ENCODE measurements around the gene ZFTA.
"Not testable (repeated sequence)": the region's sequence is repeated elsewhere in the genome, so short reads cannot be mapped to it uniquely, and the experiment has no call there.

ZFTA gene

DNA sequence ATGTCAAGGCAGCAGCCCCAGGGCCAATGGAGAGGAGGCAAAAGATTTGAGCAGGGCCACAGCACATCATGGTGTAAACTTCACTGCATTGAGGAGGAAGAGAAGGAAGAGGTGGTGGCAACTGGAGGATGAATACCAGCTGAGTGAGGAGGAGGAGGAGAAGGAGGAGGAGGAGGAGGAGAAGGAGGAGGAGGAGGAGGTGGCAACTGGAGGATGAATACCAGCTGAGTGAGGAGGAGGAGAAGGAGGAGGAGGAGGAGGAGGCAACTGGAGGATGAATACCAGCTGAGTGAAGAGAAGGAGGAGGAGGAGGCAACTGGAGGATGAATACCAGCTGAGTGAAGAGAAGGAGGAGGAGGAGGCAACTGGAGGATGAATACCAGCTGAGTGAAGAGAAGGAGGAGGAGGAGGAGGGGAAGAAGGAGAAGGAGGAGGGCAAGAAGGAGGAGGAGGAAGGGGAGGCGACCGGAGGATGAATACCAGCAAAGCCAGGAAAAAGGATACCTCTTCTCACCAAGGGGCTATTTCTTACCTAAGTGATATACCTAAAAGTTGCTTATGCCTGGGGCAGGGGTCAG is 3.3 kb upstream of the ZFTA start:
- FAIRE-seq = not testable (repeated sequence)

DNA sequence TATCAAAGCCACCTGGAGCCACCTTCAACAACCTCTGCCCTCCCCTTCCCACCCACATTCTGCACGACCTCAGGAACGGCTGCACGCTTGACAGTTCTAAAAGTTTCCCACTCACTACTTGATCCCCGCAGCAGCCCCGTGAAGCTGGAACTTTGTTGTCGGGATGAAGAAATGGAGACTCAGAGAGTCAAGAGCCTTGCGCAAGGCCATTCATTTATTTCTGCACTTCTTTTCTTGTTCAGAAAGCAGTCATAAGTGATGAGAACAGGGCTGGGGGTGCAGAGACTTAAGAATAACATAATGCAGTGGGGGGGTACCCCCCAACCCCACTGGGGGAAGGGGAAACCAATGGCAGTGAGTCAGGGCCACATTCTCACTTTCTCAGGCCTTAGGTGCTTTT is 2.2 kb upstream of the ZFTA start:
- no peak for FAIRE-seq

DNA sequence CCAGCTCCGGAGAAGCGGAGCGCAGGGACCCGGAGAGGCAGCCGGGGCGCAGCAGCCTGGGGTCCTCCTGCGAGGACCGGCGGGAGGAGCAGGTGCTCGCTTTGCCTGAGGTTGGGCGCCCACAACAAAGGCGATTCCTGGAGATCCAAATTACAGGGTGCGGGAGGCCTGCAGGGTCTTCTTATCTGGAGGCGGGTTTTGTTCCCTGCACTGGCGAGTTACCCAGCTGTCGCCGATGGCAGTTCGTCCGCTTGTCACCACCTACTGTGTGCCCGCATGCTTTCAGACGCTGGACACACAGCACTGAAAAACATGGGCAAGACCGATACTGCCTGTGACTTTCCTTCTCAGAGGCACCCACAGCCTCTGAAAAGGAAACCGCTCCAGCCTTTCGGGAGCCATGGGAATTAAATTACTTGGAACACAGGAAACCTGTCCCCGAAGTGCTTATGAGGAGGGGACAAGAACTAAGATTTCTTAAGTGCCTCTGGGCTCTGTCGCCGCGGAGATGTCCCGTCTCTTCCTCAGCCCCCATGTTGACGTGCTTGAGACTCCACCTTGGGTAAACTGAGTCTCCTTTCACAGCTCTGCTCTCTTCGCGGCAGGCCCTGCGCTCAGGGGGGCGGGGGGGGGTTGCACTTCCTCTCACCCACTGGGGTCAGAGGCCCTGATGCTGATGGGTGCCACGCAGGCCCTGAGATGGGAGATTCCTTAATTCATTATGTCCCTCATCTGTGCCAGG is 1.3 kb upstream of the ZFTA start:
- no peak for FAIRE-seq

DNA sequence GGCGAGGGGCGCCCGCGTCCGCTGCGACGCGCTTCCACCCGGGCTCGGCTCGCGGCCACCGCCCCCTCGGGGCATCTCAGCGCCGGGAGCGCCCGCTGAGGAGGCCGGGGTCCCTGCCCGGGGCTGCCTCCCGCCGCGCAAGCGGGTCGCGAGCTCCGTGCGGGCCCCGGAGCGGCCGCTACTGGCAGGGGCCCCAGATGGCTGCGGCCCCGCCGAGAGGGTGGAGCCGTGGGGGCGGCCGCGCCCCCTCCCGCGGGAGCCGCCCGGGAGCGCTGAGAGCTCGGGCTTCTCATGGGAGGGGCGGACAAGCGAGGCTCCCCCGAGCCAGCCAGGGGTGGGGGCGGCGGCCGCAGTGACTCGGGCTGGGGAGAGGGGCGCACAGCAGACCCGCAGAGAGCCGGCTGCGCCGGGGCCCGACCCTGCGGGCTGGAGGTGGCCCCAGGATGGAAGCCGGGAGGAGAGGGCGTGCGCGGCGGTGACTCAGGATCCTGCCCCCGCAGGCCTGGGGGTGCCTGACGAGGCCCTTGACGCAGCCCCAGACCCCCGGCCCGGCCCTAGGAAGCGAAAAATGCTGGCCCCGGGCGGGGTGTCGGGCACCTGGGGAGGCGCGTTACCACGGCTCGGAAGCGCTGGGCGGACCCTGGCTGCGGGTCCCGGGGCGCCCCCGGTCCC is 603 bp upstream of the ZFTA start:
- FAIRE-seq = no peak

DNA sequence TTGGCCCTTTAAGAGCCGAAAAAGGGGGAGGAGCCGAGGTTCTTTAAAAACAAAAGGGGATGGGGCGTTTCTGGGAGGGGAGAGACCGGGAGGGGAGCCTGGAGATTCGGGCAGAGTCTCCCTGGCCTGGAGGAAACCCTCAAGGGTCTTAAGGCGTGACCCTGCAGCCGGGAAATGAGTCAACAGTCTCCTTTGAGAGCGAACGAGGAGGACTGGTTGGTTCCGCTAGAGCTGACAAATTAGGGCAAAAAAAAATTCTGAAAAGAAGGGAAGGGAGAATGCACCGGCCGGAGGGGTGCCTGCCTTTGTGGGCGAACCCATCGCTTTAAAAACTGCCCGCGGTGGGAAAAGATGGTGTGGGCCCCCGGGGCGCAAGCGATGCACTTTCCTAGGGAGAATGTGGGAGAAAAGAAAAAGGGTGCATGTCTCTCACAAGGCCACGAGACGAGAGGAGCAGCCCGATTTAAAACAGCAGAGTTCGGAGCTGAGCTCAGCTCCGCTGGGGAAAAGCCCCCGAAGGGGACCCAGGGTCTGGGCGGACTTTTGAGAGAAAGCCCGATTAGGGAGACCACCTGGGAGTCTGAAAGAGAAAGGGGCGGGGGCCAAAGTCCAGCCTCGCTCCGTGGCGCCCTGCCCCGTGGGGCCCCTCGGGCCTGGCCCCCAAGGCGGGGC is 874 bp downstream of the ZFTA start:
- peak; percentile 84 for FAIRE-seq

DNA sequence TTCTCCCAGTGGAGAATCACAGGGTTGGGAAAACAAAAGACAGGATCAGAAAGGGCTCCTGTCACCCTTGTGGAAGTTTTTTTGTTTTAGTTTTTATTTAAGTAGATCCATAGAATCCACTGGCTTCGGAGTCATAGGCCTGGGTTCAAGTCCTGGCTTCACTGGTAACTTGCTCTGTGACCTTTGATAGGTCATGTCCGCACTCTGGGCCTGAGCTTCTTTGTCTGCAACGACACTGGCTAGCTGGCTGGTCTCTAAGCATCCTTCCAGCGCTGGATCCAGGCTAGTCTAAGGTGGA is 1.4 kb downstream of the ZFTA start:
- FAIRE-seq = no peak

DNA sequence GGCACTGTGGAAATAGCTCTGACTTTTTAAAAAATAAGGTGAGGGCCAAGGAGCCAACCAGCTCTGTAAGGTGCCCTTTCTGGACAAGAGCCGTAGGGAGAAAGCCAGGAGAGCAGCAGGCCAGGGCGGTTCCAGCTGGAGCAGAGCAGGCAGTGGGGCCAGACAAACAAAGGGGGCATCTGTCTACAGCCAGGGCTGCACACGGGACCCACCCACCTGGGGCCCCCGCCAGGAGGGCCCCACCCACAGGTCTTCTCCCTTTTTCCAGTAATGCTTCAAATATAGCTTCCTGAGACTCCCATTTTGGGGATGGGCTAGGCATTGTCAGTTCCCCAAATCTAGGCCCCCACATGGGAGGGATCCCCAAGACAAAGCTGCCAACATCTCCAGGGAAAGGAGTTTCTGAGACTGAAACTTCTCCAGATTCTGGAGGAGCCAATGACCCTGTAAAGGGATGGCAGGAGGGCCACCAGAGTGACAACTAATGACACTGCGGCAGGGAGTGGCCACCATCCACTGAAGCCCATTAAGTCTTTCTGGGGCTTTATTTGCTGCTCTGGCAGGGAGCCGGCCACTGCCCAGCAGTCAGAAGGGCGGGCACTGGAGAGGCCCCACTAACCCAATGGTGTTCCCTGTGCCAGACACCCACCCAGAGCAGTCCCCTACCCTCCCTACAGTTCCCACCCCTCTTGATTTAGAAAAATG is 1.9 kb downstream of the ZFTA start:
- FAIRE-seq = no peak

DNA sequence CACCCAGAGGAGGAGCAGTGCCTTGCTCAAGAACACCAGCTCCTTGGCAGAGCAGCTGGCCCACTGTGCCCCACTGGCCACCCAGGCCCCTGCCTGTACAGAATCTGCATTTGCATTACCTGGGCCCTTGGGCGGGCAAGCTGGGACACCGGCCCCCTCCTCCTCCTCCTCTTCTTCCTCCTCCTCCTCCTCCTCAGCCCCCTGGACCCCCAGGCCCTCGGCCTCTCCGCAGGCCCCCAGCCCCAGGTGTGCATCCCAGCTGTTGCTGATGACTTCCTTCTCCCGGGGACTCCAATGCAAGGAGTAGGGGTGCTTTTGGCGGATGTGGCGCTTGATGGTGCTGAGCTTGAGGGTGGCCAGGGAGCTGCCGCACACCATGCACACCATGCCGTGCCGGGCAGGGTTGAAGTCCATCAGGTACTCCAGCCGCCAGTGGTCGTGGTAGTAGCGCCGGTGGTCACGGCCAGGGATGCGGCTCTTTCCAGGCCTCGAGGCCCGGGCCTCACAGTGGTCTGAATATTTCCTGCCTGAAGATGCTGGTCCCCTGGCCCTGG is 2.8 kb downstream of the ZFTA start:
- FAIRE-seq = no peak

DNA sequence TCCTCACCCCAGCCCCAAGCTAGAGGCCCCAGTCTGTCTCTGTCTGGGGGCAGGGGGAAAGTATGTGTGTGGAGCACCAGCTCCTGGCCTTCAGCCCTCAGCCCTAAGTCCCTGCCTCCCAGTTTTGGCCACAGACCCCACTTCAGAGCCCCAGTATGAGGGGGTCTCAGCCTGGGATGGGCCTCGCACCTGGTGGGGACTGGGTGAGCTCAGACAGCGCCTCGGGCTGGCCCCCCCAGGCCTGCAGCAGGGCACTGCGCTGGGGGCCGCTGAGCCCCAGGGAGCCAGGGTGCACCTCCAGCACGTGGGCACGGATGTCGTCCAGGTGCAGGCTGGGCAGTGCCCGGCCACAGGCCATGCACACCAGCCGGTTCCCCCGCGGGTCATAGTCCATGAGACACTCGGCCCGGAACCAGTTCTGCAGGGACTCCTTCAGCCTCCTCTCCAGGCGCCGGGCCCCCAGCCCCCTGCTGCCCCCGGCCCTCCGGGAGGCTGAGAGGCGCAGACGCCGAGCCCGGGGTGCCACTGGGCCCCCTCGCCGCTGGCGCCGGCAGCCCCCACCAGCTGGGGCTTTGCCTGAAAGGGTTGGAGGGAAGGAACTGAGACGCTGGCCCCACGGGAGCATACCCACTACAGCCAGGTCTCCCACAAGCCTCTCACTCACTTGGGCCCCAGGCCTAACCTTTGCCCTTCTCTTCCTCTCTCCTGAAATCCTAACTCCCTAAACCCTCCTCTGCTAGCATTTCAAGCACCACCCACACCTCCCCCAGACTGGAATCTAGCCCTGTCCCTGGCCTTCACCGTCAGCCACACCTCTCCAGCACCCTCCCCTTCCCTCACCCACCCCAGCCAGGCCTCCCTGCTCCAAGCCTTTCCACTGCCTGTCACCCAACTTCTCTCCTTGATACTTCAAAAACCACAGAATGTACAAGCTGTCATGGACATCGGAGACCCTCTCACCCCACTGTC is 3.6 kb downstream of the ZFTA start:
- FAIRE-seq = no peak

DNA sequence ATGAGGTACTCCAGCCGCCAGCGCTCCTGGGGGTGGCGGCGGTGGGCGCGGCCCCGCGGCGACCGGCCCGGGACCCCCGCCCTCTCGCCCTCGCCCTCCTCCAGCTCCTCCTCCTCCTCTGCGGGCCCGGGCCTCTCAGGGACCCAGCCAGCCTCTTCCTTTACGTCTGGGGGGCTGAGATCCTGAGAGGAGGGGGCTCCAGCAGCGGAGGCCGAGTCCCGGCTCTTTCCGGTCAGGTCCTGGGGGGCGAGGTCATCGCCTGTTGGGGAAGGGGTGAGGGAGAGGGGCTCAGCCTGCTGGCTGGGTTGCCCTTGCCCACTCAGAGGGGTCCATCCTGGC is 4.3 kb downstream of the ZFTA start:
- FAIRE-seq = no peak

DNA sequence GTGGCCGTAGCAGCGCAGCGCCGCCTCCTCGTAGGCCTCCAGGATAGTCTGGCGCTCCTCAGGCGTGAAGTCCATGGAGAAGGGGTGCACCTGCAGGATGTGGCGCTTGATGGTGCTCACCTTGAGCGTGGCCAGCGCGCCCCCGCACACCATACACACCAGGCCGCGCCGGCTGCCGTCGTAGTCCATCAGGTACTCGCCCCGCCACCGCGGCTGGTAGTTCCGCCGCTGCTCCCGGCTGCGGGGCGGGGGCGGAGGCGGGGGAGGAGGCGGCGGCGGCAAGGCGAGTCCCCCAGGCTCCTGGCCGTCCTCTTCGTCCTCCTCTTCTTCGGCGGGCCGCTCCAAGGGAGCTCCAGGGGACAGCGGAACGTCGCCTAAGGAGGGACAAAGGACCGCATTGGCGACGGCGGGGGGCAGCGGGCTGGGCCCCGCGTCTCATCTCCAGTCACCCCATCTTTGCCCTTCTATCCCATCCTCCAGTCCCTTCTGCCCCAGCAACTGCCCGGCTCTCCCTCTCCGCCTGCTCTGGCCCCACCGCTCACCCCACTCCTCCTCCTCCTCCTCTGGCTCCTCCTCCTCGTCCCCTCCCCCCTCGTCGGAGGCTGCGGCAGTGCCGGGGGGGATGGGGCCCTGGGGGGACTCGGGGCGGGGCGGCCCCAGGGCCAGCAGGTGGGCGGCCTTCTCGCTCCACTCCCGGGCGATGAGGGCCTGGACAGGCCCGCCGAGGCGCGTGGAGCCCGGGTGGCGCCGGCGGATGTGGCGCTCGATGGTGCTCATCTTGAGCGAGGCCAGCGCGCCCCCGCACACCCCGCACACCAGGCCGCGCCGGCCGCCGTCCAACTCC is 4.9 kb downstream of the ZFTA start:
- no peak for FAIRE-seq

DNA sequence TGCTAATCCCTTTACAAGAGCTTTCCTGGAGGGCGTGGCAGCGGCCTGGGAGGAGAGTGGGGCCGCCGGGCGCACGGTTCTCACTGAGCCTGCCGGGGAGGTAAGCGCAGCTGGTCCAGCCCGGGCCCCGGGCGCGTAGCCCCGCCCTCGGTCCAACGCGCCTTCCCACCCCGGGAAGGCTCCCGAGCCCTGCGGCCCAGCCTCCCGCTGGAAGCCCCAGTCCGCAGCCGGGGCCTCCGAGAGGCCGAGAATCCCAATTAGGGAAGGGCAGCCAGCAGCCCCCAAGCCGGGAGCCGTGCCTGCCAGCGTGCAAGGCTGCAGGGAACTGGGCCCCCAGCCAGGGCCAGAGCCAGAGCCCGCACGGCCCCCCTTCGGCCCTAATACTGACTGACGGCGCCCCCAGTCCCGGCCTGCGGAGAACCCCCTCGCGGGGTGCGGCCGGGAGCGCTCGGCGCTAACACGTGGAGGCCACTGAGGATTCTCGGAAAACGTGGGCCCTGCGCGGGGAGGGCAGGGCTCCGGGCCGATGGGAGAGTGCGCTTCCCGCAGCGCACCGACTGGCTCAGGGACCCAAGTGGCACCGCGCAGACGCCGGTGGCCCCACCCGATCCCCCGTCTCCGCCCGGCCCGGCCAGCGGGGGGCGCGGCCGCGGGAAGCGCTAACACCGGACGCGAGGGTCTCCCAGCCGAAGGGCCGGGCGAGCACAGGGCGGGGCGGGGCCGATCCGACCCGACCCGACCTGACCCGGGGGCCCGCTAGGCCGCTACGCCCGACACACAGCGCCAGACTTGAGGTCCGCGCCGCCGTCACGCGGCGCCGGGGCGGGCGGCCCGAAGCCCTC is 5.7 kb downstream of the ZFTA start:
- FAIRE-seq = no peak

DNA sequence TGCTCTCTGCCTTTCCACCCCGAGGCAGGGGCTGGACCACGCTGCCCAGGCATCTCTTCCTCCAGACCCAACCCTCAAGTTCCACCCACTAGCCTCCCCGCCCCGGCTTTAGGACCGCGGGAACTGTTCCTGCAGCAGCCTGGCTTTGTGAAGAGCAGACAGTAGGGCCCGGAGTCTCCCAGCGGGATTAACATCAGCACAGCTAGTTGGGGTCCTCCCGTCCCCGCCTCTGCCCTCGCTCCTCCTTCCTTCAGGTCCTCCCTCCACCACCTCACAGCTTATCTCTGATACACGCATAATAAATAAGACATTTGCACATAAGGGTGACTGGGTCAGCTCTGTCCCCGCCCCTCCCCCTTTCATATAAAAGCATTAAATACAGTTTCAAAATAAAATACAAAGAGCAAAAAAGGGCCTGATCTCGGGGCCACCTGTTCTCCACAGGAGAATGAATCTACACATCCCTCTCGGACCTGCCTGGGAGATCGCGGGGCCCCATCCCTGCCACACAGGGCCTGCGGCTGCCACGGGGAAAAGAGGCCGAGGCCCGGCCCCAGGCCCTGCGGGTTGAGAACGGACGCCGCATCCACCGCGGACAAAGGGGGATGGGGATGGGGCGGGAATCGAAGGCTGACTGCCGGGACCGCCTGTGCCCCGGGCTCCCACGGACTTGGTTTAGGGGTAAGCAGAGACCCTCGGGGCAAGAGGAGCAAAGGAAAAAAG is 6.5 kb downstream of the ZFTA start:
- no peak for FAIRE-seq

DNA sequence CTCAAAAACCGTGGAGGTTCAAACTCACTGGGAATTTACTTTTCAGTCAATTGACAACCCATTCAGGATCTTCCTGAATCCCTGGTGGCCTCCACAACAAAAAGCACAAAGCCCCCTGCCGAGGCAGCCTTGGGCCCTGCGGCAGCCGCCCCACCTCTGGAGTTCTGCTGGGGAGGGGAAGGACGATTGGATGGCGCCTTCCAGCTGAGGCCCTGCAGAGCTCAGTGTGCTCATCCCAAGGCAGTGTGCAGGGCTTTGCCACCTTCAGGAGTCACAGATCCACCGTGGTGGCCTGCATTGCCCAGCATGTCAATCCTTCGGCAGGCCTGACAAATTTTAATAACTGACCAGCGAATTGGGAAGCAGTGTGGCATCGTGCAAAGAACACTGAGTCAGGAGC is 7.4 kb downstream of the ZFTA start:
- FAIRE-seq = no peak

DNA sequence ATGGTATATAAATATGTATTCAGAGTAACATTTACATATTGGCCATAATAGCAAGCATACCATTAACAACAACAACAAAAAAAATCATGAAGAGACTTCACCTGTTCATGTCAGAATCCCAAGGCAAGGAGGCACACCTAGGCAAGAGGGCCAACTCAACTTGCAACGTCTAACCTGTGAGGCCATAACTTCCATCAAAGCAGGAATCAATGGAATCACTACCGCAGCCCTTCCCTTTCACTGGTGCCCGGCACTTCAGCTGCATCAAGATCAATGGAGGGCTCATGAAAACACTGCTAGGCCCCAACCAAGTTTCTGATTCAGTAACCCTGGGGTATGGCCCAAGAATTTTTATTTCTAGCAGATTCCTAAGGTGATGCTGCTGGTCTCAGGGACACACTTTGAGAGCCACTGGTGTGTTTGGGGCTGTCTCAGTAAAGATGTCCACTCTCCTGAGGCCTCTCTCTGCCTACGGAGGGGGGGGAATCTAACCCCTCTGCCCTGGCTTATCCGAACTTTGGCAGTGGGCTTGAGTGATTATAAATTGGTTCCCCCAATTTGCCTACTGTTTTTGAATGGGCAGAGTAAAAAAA is 8.0 kb downstream of the ZFTA start:
- no peak for FAIRE-seq

DNA sequence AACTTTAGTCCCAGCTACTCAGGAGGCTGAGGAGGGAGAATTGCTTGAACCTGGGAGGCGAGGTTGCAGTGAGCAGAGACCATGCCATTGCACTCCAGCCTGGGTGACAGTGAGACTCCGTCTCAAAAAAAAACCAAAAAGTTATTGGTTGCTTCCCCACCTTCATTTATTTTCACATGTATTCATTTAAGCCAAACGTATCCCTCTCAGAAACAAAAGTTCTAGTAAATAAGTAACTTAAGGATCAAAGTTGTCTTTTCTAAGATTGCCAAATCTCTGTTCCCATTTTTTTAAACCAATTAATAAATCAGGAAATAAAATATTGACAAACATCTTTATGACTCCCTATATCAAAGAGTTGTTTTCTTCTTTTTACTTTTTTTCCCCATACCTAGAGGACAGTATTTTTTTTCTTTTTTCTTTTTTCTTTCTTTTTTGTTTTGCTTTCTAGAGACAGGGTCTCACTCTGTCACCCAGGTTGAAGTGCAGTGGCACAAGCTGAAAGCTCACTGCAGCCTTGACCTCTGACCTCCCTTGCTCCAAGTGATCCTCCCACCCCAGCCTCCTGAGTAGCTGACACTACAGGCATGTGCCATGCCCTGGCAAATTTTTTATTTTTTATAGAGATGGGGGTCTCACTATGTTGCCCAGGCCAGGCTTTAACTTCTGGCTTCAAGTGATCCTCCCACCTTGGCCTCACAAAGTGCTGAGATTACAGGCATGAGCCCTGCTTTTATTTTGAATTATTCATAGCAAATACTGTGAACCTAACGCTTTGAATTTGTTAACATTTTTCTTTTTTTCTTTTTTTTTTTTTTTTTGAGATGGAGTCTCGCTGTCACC is 11.4 kb downstream of the ZFTA start:
- no peak for FAIRE-seq

DNA sequence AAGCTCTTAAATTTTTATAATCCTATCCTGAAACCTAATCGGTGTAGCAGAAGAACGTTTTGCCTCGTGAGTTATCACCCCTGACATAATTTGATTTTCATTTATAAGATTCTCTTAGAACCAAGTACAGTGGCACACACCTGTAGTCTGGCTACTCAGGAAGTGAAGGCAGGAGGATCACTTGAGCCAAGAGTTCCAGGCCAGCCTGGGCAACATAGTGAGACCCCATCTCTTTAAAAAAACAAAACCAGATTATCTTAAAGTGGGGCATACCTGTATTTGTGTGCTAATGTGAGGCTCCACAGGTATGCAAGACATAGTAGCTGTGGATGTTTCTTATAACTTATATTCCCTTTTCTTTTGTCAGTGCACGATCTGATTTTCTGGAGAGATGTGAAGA is 19.0 kb downstream of the ZFTA start:
- FAIRE-seq = no peak

DNA sequence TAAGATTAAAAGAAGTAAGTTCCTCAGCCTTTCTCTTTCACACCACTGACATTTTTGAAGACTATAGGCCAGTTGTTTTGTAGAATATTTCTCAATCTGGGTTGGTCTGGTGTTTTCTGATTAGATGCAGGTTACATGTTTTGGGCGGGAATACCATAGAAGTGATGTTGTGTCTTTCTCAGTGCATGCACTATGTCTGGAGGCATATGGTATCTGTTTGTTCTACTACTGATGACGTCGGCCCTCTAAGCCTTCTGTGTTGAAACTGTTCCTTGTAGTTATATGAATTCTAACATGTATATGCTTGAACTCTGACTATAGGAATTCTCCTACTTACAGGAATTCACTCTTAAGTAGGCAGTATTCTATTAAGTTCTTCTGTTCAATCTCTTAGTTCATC is 21.6 kb downstream of the ZFTA start:
- no peak for FAIRE-seq

All from G401.6 (cell line).